ENCODE results near the gene ACVR1B. TPM values are rescaled to one million over a fixed set of nuclear protein-coding genes. Genes with fewer than 3 reads are reported as not detected.
A peak's percentile ranks its signal among the peaks of the same experiment; 100 is the strongest.

Gene ACVR1B
- total and polyA plus RNA-seq, 2 donors (not counting 3 experiments of a cell fraction or from before 2014, with no cell fraction given) = 29.0 to 33.7 TPM

DNA sequence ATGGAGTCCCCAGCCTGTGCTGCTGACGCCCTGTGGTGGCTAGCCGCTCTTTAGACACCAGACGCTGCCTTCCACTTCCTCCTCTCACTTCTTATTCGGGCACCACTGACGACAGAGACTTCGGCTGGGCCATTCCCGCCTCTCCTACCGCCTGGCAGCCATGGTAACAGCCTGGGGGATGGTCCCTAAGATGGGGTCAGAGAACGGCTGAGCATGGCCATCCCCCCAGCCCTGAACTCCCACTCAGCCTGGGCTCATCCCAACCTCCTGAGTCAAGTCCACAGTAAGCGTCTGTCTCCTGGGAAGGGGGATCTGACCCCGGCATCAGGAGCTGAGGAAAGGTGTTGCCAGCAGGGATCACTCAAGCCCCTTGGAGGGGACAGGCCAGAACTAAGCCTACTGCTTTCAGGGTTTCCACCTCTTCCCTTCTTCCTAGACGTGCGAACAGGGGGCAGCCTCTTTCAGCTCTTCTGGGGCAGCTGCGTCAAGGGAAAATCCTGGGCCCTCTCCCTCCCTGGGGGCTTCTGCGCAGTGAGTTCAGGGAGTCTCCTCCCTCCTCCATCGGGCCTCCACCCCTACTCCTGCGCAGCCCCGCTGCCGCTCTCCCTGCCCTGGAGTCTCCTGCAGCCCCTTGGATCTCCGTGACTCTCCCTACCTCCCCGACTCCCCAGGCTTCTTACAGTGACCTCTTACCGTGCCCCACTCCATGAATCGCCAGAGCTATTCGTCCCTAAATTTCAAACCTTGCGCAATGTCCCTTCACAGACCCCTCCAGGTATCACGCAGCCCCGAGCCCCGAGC, 54.6 kb downstream of the ACVR1B start:
- H4K20me1 ChIP-seq (replicated peaks; ENCODE audit: control insufficient read depth, extremely low read depth, insufficient read depth, low read length) = no peaks in the 10 kb centered on the region
- no TSS peak for BruUV-seq (replicated peaks)

More for the DNA sequence above, 54.6 kb downstream of the ACVR1B start:
- H3K9ac ChIP-seq (replicated peaks; ENCODE audit: extremely low read depth, insufficient read depth, low read length) = no peak overlapping the region
- H3K79me2 ChIP-seq (ENCODE audit: control insufficient read depth, insufficient read depth, low read length) = peaks cover 32% of the 10 kb centered on the region
- FAIRE-seq = peak; percentile 58
- no peaks in the 10 kb centered on the region for H3K9me1 ChIP-seq (replicated peaks; ENCODE audit: control insufficient read depth, extremely low read depth, insufficient read depth, low read length)
- ChIA-PET CTCF (interaction anchor here (0.8 to 11.4 kb wide), 4 partner anchors 13 to 76 kb away, joined by 4 to 946 read pairs (median 7); no protein-coding TSS in a partner anchor), POLR2A (interaction anchor here (0.6 to 5.8 kb wide), 27 partner anchors 9 to 183 kb away, joined by 3 to 221 read pairs (median 4); partner anchors contain the start of genes ANKRD33, ATG101 and NR4A1)
- H3K36me3 ChIP-seq (ENCODE audit: control insufficient read depth in 2 of 2, extremely low read depth in 1 of 2, insufficient read depth in 2 of 2, low read length in 2 of 2) = peaks cover 7 to 9% of the 10 kb centered on the region in 2 experiments
- dilution Hi-C loops (cut with MboI; ENCODE audit: extremely low pct_ligation_motif_present, low sequenced_read_pairs) (no loop called here), intact Hi-C loops (cut with micrococcal nuclease) (no loop called here)
- H3K9me3 ChIP-seq (replicated peaks; ENCODE audit: control insufficient read depth, insufficient read depth, low read length) = no peaks in the 10 kb centered on the region
- H3K27ac ChIP-seq (ENCODE audit: insufficient read depth, low read depth, low read length) = no peak overlapping the region
- peak overlapping the region in 1 of 3 experiments; percentile 95 for H3K4me3 ChIP-seq (replicated peaks in 1 of 3; ENCODE audit: insufficient read depth in 1 of 3, low read depth in 1 of 3, low read length in 3 of 3)
- DNase-seq (ENCODE audit: low read depth, low spot score) = no peak
- peaks cover 39% of the 10 kb centered on the region for H3K4me1 ChIP-seq (ENCODE audit: control insufficient read depth, extremely low read depth, insufficient read depth, low read length)
- H3K27me3 ChIP-seq (ENCODE audit: control insufficient read depth in 2 of 2, insufficient read depth in 2 of 2, low read length in 2 of 2) = no peaks in the 10 kb centered on the region
- no peak overlapping the region for H2AFZ ChIP-seq (ENCODE audit: low read depth, low read length)
- no peak for TF ChIP-seq MAX (IDR thresholded peaks at IDR 0.05; ENCODE audit: insufficient read depth, insufficient read length)
- no peak for TF ChIP-seq CTCF (IDR thresholded peaks at IDR 0.05; ENCODE audit: extremely low read depth in 1 of 2, insufficient read depth in 1 of 2, low read depth in 1 of 2, low read length in 2 of 2)
- TF ChIP-seq JUN (IDR thresholded peaks at IDR 0.05; ENCODE audit: borderline replicate concordance, insufficient read depth, insufficient read length, low read depth) = no peak
- no peak for TF ChIP-seq FOS (IDR thresholded peaks at IDR 0.05; ENCODE audit: borderline replicate concordance, insufficient read depth, low read length)
- TF ChIP-seq POLR2AphosphoS5 (IDR thresholded peaks at IDR 0.05; ENCODE audit: insufficient read depth, low read depth, low read length) = no peak
- no peak for TF ChIP-seq POLR2A (IDR thresholded peaks at IDR 0.05; ENCODE audit: low read depth, low read length)
- TF ChIP-seq EZH2 (IDR thresholded peaks at IDR 0.05; ENCODE audit: borderline replicate concordance, low read depth, low read length, severe bottlenecking) = no peak
- TF ChIP-seq MYC (IDR thresholded peaks at IDR 0.05; ENCODE audit: low read depth, low read length) = no peak
- TF ChIP-seq GATA2 (IDR thresholded peaks at IDR 0.05; ENCODE audit: insufficient read depth, insufficient read length, low read depth, low read length) = no peak
- H3K4me2 ChIP-seq (ENCODE audit: insufficient read depth, low read length) = peak overlapping the region; percentile 48
